Epithelial cell of esophagus (primary cell): ENCODE results near the gene AP1S3.

Experiments used
- DNase-seq: peaks from one replicate; pipeline ENCODE4 v3.0.0; 2010; ENCODE audit warnings: low read depth
- H3K4me3 ChIP-seq: 2 replicates; pipeline ENCODE4 v1.5.1; 2011; ENCODE audit warnings: mild to moderate bottlenecking, low read length, control low read depth
- CTCF ChIP-seq: IDR thresholded peaks from 2 replicates; pipeline ENCODE4 v1.5.1; 2011; ENCODE audit warnings: low read depth, mild to moderate bottlenecking, low read length, control low read depth, inconsistent platforms; ENCODE audit not compliant: insufficient read depth; ENCODE audit errors: missing control alignments

Gene AP1S3

GRCh38 chr2:223747392-223748042 is 89.9 kb downstream of the AP1S3 start:
- no peak for TF ChIP-seq CTCF
- peak; percentile 90 for DNase-seq
- H3K4me3 ChIP-seq: no peak overlapping the region

GRCh38 chr2:223746611-223747010 is 90.8 kb downstream of the AP1S3 start:
- no peak overlapping the region for H3K4me3 ChIP-seq
- DNase-seq: no peak
- TF ChIP-seq CTCF: no peak

GRCh38 chr2:223744580-223744979 is 92.8 kb downstream of the AP1S3 start:
- no peak for DNase-seq
- TF ChIP-seq CTCF: no peak
- no peak overlapping the region for H3K4me3 ChIP-seq

GRCh38 chr2:223740679-223741078 is 96.7 kb downstream of the AP1S3 start:
- H3K4me3 ChIP-seq: no peak overlapping the region
- no peak for TF ChIP-seq CTCF
- no peak for DNase-seq

- H3K4me3 ChIP-seq: no peak overlapping the region
- DNase-seq: no peak
- TF ChIP-seq CTCF: no peak
Measured at GRCh38 chr2:223737207-223737606, 100.2 kb downstream of the AP1S3 start.

GRCh38 chr2:223736488-223736887 is 100.9 kb downstream of the AP1S3 start:
- TF ChIP-seq CTCF: no peak
- H3K4me3 ChIP-seq: no peak overlapping the region
- DNase-seq: no peak

- no peak overlapping the region for H3K4me3 ChIP-seq
- no peak for TF ChIP-seq CTCF
- DNase-seq: peak; percentile 90
Measured at GRCh38 chr2:223735659-223736244, 101.6 kb downstream of the AP1S3 start.
